Stimulated activated CD4-positive, alpha-beta T cell treated with anti-CD3 and anti-CD28 coated beads, Interleukin-2, amount 100 ng/mL, for 48 hours (primary cell): Measurements from ENCODE around the gene TMEM47.

ENCODE experiments used
- DNase-seq, 2 donors: peaks; one replicate each; pipeline ENCODE4 v3.0.0-alpha.2; 2020

The TMEM47 gene

DNA sequence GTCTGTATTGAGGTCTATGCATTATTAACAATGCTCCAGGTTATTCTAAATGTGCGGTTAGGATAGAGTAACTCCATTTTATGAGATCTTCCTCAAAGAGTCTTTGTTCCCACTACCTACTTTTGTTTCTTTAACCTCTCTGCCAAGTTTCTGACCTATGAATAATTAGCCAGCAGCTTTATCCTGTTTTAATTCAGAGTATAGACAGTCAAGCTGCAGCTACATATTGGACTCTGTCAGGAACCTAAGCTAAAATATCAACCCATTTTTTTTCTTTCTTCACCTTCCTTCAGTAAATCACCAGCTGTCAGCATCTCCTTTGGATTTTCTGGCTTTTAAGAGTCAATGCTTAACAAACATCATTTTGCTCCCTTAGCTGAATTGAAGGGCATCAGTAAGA, 72.3 kb downstream of the TMEM47 start:
- no peak for DNase-seq

DNA sequence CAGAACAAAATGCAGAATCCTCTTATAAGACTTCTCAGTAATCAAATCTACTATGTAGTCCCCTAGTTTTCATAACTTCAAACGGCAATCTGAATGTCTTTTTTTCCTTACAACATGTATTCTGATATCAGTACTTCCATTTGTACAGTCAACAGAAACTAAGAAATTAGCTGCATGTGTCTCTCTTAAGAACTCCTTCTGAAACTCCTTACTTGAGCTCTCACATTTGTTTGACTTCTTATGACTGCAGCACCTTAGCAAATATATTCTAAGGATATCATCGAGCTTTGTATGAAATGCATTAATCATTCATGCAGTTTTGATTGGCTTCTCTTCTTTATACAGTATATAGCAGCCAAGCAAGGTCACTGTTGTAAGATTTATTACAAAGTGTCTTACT, 77.0 kb downstream of the TMEM47 start:
- DNase-seq, result no peak

GRCh38 chrX:34578237-34578636, 78.8 kb downstream of the TMEM47 start:
- DNase-seq, result no peak
